Astrocyte of the cerebellum (primary cell): ENCODE measurements around the gene CTNS.
A peak's percentile ranks its signal among the peaks of the same experiment; 100 is the strongest.

Source experiments
- DNase-seq: peaks from one replicate; pipeline ENCODE4 v3.0.0-alpha.2; 2011; ENCODE audit warnings: low read depth
- H3K4me3 ChIP-seq: 2 replicates; pipeline ENCODE4 v1.5.1; 2011; ENCODE audit warnings: mild to moderate bottlenecking, low read depth, low read length, moderate library complexity
- CTCF ChIP-seq: IDR thresholded peaks from 2 replicates; pipeline ENCODE4 v1.5.1; 2012; ENCODE audit warnings: low read length, low read depth, moderate library complexity, mild to moderate bottlenecking; ENCODE audit errors: missing control alignments
- in situ Hi-C: cut with HindIII; loops from 2 replicates; pipeline ENCODE4 v1.10.0; 2017; ENCODE audit warnings: low sequenced_read_pairs

CTNS gene

GRCh38 chr17:3681057-3681456, 44.5 kb downstream of the CTNS start:
- in situ Hi-C loops: no loop called here
- no peak for TF ChIP-seq CTCF
- no peak for DNase-seq
- H3K4me3 ChIP-seq: no peak overlapping the region

GRCh38 chr17:3681565-3681964, 45.0 kb downstream of the CTNS start:
- in situ Hi-C loops: no loop called here
- no peak for DNase-seq
- H3K4me3 ChIP-seq: no peak overlapping the region
- TF ChIP-seq CTCF: no peak

DNA sequence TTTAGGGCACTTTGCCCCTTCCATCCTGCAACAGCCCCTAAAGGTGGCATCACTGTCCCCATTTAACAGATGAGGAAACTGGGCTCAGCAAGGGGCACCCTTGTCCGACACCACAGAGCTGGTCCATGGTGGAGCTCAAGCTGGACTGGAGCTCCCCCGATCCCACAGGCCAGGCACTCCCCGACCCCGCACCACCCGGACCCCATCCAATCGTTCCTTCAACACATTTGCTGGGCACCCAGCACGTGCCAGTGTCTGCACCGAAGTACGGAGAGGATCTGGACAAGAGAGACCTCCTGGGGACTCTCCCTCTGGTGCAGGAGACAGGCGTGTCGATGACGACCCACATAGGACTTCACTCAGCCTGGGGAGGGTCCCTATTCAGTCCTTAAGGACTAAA, 45.5 kb downstream of the CTNS start:
- in situ Hi-C loops: no loop called here
- TF ChIP-seq CTCF: no peak
- no peak for DNase-seq
- no peak overlapping the region for H3K4me3 ChIP-seq

- H3K4me3 ChIP-seq: no peak overlapping the region
- in situ Hi-C loops: no loop called here
- no peak for DNase-seq
- TF ChIP-seq CTCF: peak; percentile 96
These were observed 46.5 kb downstream of the CTNS start for GRCh38 chr17:3683054-3683511.

- no peak for DNase-seq
- no peak overlapping the region for H3K4me3 ChIP-seq
- no peak for TF ChIP-seq CTCF
- in situ Hi-C loops: no loop called here
These were observed 48.6 kb downstream of the CTNS start for GRCh38 chr17:3685174-3685573.

- H3K4me3 ChIP-seq: no peak overlapping the region
- DNase-seq: no peak
- no peak for TF ChIP-seq CTCF
- in situ Hi-C loops: no loop called here
These were observed 51.5 kb downstream of the CTNS start for GRCh38 chr17:3688027-3688553.
